Subcutaneous adipose tissue (tissue), 4 donors: ENCODE results near the gene KCNQ4. TPM values are rescaled to one million over a fixed set of nuclear protein-coding genes. Genes with fewer than 3 reads are reported as not detected.

Experiments
- total RNA-seq, 4 donors: library from RNA; depleted of rRNA; stranded (reverse); fragments of >200 nt; gene quantifications; one replicate each; pipeline ENCODE4 v1.1.0, GENCODE V29; 2016
- TF ChIP-seq, protein P1 (sequence below): fragments of 450-650 bp; IDR thresholded peaks from one replicate; pipeline ENCODE4 v1.5.1; 2016; ENCODE audit warnings: low read depth, mild to moderate bottlenecking, control low read depth, antibody characterized with exemption, moderate library complexity

The KCNQ4 gene
- total RNA-seq, 4 donors from 2014 or later, result 0.34 to 1.1 (median 0.49) TPM; not detected in 1

DNA sequence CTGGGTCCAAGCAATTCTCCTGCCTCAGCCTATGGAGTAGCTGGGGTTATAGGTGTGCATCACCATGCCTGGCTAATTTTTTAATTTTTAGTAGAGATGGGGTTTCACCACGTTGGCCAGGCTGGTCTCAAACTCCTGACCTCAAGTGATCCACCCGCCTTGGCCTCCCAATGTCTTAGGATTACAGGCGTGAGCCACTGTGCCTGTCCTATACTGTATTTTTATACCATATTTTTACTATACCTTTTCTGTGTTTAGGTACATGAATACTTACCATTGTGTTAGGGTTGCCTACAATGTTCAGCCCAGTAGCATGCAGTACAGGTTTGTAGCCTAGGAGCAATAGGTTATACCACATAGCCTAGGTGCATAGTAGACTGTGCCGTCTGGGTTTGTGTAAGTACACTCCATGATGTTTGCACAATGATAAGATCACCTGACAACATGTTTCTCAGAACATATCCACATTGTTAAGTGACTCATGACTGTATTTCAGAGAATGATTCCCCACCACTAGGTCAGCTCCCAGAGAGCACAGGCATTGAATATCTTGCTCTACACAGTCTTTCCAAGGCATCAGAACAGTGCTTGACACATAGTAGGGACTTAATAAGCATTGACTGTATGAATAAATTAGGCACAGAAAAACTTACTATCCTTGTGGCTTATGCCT, 84.6 kb downstream of the KCNQ4 start:
- TF ChIP-seq, protein P1, sequence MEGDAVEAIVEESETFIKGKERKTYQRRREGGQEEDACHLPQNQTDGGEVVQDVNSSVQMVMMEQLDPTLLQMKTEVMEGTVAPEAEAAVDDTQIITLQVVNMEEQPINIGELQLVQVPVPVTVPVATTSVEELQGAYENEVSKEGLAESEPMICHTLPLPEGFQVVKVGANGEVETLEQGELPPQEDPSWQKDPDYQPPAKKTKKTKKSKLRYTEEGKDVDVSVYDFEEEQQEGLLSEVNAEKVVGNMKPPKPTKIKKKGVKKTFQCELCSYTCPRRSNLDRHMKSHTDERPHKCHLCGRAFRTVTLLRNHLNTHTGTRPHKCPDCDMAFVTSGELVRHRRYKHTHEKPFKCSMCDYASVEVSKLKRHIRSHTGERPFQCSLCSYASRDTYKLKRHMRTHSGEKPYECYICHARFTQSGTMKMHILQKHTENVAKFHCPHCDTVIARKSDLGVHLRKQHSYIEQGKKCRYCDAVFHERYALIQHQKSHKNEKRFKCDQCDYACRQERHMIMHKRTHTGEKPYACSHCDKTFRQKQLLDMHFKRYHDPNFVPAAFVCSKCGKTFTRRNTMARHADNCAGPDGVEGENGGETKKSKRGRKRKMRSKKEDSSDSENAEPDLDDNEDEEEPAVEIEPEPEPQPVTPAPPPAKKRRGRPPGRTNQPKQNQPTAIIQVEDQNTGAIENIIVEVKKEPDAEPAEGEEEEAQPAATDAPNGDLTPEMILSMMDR, result no peak

- TF ChIP-seq, protein P1, result no peak
Measured at GRCh38 chr1:40870135-40870728, 86.6 kb downstream of the KCNQ4 start.

DNA sequence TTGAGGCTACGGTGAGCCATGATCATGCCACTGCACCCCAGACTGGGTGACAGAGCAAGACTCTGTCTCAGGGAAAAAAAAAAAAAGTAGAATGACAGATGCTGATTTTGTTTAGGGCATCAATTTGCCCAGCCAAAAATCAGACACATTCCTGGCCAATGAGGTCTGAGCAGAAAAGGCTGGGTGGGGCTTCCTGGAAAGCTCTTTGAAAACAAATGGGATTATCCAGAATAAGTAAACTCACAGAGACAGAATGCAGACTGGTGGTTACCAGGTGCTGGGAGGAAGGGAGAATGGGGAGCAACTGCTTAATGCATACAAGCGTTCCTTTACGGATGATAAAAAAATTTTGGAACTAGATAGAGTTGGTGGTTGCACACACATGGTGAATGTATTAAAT, 88.7 kb downstream of the KCNQ4 start:
- TF ChIP-seq, protein P1, result no peak

GRCh38 chr1:40873863-40874472, 90.4 kb downstream of the KCNQ4 start:
- TF ChIP-seq, protein P1, result no peak

- TF ChIP-seq, protein P1, result no peak
Measured at GRCh38 chr1:40876436-40876761, 92.8 kb downstream of the KCNQ4 start.

- TF ChIP-seq, protein P1, result no peak
Measured at GRCh38 chr1:40876891-40877290, 93.3 kb downstream of the KCNQ4 start.

GRCh38 chr1:40877698-40878097, 94.1 kb downstream of the KCNQ4 start:
- TF ChIP-seq, protein P1, result no peak
